Sigmoid colon (tissue), 7 donors: ENCODE data around the gene EIF2S2. TPM values are rescaled to one million over a fixed set of nuclear protein-coding genes. Genes with fewer than 3 reads are reported as not detected.

Experiments
- DNase-seq: peaks from one replicate; pipeline ENCODE4 v3.0.0-alpha.2; 2019
- H3K27ac ChIP-seq, 4 donors: fragments of 200-600 bp; sonication (generic); one replicate each; pipeline ENCODE4 v1.5.1; 2016 to 2019; ENCODE audit warnings: mild to moderate bottlenecking in 1 of 4
- H3K27me3 ChIP-seq, 3 donors: fragments of 200-600 bp; sonication (generic); one replicate each; pipeline ENCODE4 v1.5.1; 2019; ENCODE audit warnings: mild to moderate bottlenecking in 1 of 3
- H3K36me3 ChIP-seq, 4 donors: fragments of 200-600 bp; sonication (generic); one replicate each; pipeline ENCODE4 v1.5.1; 2016 to 2019
- H3K4me1 ChIP-seq, 4 donors: fragments of 200-600 bp; sonication (generic); one replicate each; pipeline ENCODE4 v1.5.1; 2017 to 2019
- H3K4me3 ChIP-seq, 4 donors: fragments of 200-600 bp; sonication (generic); one replicate each; pipeline ENCODE4 v1.5.1; 2017 to 2019; ENCODE audit warnings: mild to moderate bottlenecking in 2 of 4, moderate library complexity in 1 of 4
- H3K9me3 ChIP-seq, 4 donors: fragments of 200-600 bp in 3 of 4; sonication (generic) in 3 of 4; one replicate each; pipeline versions ENCODE4 v1.5.1 to v1.6.1; 2013 to 2019
- EP300 ChIP-seq, 4 donors: sonication (generic); formaldehyde crosslinking; IDR thresholded peaks; one replicate each; pipeline ENCODE4 v1.6.1; 2017; ENCODE audit warnings: antibody characterized with exemption in 4 of 4
- POLR2A ChIP-seq, 2 donors: fragments of 450-650 bp; IDR thresholded peaks; one replicate each; pipeline ENCODE4 v1.6.1; 2016; ENCODE audit warnings: antibody characterized with exemption in 2 of 2, mild to moderate bottlenecking in 2 of 2, moderate library complexity in 2 of 2
- POLR2AphosphoS5 ChIP-seq, 4 donors: sonication (generic); formaldehyde crosslinking; IDR thresholded peaks; one replicate each; pipeline ENCODE4 v1.6.1; 2017; ENCODE audit warnings: antibody characterized with exemption in 4 of 4
- WGBS, 2 donors: extraction: QIAGEN DNeasy Blood & Tissue Kit; methylation state at CpG; one replicate each; pipeline ENCODE4 v1.1.7; 2013; 5-methylcytosine and 5-hydroxymethylcytosine counted together
- intact Hi-C: fragments of 100-400 bp; cut with DNase I; formaldehyde crosslinking; loops from one replicate; pipeline ENCODE4 v1.15.1; 2023
- polyA plus RNA-seq, 3 donors: library from polyadenylated mRNA; stranded (reverse); fragments of 200-250 nt; gene quantifications; one replicate each; pipeline ENCODE4 v1.2.3, GENCODE V29; 2013
- total RNA-seq, 4 donors: library from RNA; depleted of rRNA; stranded (reverse); fragments of >200 nt; gene quantifications; one replicate each; pipeline ENCODE4 v1.1.0, GENCODE V29; 2016
- TF ChIP-seq, protein P1 (sequence below), 4 experiments: fragments of 450-650 bp in 3 of 4; fragments of 200-600 bp in 1 of 4; IDR thresholded peaks; one replicate each; pipeline ENCODE4 v1.5.1; 2016 to 2019; ENCODE audit warnings: antibody characterized with exemption in 4 of 4, mild to moderate bottlenecking in 3 of 4, moderate library complexity in 2 of 4
- donor health status: healthy with polysubstance abuse.
- donor health status: Bipolar disorder and iron deficiency.
- donor health status: healthy.

The EIF2S2 gene
- total and polyA plus RNA-seq, 7 donors: 44.6 to 69.8 (median 52.8) TPM

GRCh38 chr20:34049897-34050695 is 61.9 kb downstream of the EIF2S2 start:
- no peaks in the 10 kb centered on the region for H3K36me3 ChIP-seq
- peaks cover 0 to 29% (median 11%) of the 10 kb centered on the region in 4 donors for H3K4me1 ChIP-seq
- 89 to 90% methylated on average over 4 of the region's 4 CpGs for WGBS, 2 donors
- H3K27ac ChIP-seq: no peak overlapping the region
- no peak overlapping the region for H3K4me3 ChIP-seq
- no peaks in the 10 kb centered on the region for H3K9me3 ChIP-seq
- H3K27me3 ChIP-seq: no peaks in the 10 kb centered on the region
- DNase-seq: no peak
- TF ChIP-seq EP300 (IDR thresholded peaks at IDR 0.05): no peak
- TF ChIP-seq, protein P1, sequence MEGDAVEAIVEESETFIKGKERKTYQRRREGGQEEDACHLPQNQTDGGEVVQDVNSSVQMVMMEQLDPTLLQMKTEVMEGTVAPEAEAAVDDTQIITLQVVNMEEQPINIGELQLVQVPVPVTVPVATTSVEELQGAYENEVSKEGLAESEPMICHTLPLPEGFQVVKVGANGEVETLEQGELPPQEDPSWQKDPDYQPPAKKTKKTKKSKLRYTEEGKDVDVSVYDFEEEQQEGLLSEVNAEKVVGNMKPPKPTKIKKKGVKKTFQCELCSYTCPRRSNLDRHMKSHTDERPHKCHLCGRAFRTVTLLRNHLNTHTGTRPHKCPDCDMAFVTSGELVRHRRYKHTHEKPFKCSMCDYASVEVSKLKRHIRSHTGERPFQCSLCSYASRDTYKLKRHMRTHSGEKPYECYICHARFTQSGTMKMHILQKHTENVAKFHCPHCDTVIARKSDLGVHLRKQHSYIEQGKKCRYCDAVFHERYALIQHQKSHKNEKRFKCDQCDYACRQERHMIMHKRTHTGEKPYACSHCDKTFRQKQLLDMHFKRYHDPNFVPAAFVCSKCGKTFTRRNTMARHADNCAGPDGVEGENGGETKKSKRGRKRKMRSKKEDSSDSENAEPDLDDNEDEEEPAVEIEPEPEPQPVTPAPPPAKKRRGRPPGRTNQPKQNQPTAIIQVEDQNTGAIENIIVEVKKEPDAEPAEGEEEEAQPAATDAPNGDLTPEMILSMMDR (IDR thresholded peaks at IDR 0.05): no peak
- no peak for TF ChIP-seq POLR2A (IDR thresholded peaks at IDR 0.05)
- TF ChIP-seq POLR2AphosphoS5 (IDR thresholded peaks at IDR 0.05): no peak
- intact Hi-C loops: no loop called here

- DNase-seq: no peak
- no peaks in the 10 kb centered on the region for H3K36me3 ChIP-seq
- H3K27ac ChIP-seq: no peak overlapping the region
- no peaks in the 10 kb centered on the region for H3K9me3 ChIP-seq
- TF ChIP-seq, protein P1 (IDR thresholded peaks at IDR 0.05): no peak
- TF ChIP-seq POLR2A (IDR thresholded peaks at IDR 0.05): no peak
- TF ChIP-seq EP300 (IDR thresholded peaks at IDR 0.05): no peak
- H3K27me3 ChIP-seq: no peaks in the 10 kb centered on the region
- H3K4me3 ChIP-seq: no peak overlapping the region
- H3K4me1 ChIP-seq: peaks cover 0 to 32% (median 11%) of the 10 kb centered on the region in 4 donors
- intact Hi-C loops: no loop called here
- WGBS, 2 donors: 88 to 95% methylated on average over 1 of the region's 1 CpG
Measured at GRCh38 chr20:34049389-34049788, 62.7 kb downstream of the EIF2S2 start.

- 68 to 86% methylated on average over 4 of the region's 4 CpGs for WGBS, 2 donors
- intact Hi-C loops: no loop called here
- Histone ChIP-seq H3K36me3 (no peaks in the 10 kb centered on the region), H3K27me3 (no peaks in the 10 kb centered on the region), H3K27ac (no peak overlapping the region), H3K4me3 (no peak overlapping the region), H3K9me3 (no peaks in the 10 kb centered on the region), H3K4me1 (peaks cover 0 to 41% (median 13%) of the 10 kb centered on the region in 4 donors)
- DNase-seq: no peak
- TF ChIP-seq POLR2AphosphoS5 (IDR thresholded peaks at IDR 0.05) (no peak), EP300 (IDR thresholded peaks at IDR 0.05) (no peak), POLR2A (IDR thresholded peaks at IDR 0.05) (no peak)
- TF ChIP-seq, protein P1 (IDR thresholded peaks at IDR 0.05): no peak
Measured at GRCh38 chr20:34047917-34048316, 64.1 kb downstream of the EIF2S2 start.

- Histone ChIP-seq H3K9me3 (no peaks in the 10 kb centered on the region), H3K4me1 (peaks cover 0 to 44% (median 17%) of the 10 kb centered on the region in 4 donors), H3K36me3 (no peaks in the 10 kb centered on the region), H3K27me3 (no peaks in the 10 kb centered on the region), H3K27ac (no peak overlapping the region), H3K4me3 (no peak overlapping the region)
- 97 to 98% methylated on average over 7 of the region's 7 CpGs for WGBS, 2 donors
- TF ChIP-seq POLR2AphosphoS5 (IDR thresholded peaks at IDR 0.05): no peak
- TF ChIP-seq POLR2A (IDR thresholded peaks at IDR 0.05): no peak
- TF ChIP-seq, protein P1 (IDR thresholded peaks at IDR 0.05): no peak
- no peak for TF ChIP-seq EP300 (IDR thresholded peaks at IDR 0.05)
- no peak for DNase-seq
- intact Hi-C loops: no loop called here
Measured at GRCh38 chr20:34047010-34047687, 64.9 kb downstream of the EIF2S2 start.
